HG03039 (cell line): ENCODE measurements around the gene CALCOCO1.

ENCODE experiments used
- ATAC-seq: cut with Tn5 transposase; IDR thresholded peaks from one replicate; pipeline ENCODE4 v1.9.1; 2021; ENCODE audit warnings: mild to moderate bottlenecking, moderate library complexity; ENCODE audit not compliant: unreplicated experiment

CALCOCO1 gene

GRCh38 chr12:53752192-53752601 lies 24.9 kb upstream of the CALCOCO1 start:
- ATAC-seq: no peak

GRCh38 chr12:53751336-53752191 lies 24.3 kb upstream of the CALCOCO1 start, which contains the start of gene CISTR:
TSS of gene CISTR (minus strand) at chr12:53751979.
- no peak for ATAC-seq

- no peak for ATAC-seq
Observed at GRCh38 chr12:53750812-53751335, 23.6 kb upstream of the CALCOCO1 start.

DNA sequence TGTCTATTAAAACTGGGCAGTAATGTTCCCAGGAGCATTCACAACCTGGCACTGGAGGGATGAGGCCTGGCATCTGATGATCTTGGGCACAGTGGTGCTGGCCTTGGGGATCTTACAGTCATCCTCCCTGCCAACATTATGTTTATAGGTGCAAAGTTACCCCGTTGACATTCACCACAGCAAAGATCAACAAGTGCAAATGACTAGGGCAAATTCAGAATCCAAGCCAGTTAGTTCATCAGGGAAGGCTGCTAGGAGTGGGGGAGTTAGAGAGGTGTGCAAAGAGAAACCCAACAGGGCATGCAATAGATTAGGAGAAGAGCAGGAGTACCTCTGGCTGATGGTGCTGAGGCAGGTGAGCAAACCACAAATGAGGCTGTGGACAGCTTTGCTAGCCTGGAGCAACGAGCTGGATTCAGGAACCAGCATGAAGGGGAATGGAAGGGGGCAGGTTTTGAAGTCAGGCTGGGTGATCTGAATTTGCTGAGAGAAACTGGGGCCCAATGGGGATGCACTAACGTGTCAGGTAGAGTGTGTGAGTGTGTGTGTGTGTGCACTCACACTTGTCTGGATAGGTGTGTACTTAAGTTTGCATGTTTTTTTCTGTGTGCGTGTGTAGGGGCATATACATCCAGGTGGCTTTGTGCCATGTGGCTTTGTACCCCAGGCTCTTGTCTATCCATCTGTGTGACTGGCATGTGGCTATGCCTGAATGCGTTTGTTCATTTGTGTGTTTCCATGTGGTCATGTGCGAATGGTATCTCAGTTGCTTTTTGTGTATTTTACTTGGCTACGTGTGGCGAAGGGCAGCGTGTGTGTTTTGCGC lies 22.9 kb upstream of the CALCOCO1 start:
- no peak for ATAC-seq

- ATAC-seq: no peak
Observed at GRCh38 chr12:53748072-53748840, 21.0 kb upstream of the CALCOCO1 start.

GRCh38 chr12:53747095-53747494 lies 19.8 kb upstream of the CALCOCO1 start:
- ATAC-seq: no peak

DNA sequence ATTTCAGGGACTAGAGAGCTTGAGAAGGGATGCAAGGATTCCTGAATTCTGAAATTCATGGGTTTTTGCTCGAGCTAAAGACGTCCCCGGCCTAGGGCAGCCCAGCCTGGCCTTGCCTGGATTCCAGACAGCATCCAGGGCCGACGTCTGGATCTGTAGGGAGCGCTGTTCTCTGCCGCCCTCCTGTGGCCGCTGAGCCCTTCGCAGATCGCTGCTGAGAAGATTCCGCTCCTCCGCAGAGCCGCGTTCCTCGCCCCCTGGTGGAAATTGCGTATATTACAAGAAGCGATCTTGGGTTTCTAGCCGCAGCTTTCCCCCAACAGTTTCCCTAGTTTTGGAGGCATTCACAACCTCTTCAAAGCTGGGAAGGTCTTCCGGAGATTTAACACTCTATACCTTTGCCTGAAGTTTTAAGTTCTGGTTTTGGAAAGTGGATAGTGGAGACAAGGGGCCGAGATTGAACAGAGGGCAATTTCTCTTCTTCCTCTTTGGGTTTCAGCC lies 19.4 kb upstream of the CALCOCO1 start:
- ATAC-seq: no peak

GRCh38 chr12:53744751-53745150 lies 17.5 kb upstream of the CALCOCO1 start:
- ATAC-seq: no peak

GRCh38 chr12:53744130-53744441 lies 16.8 kb upstream of the CALCOCO1 start:
- ATAC-seq: no peak

- ATAC-seq: no peak
Observed at GRCh38 chr12:53743266-53744129, 16.2 kb upstream of the CALCOCO1 start.

GRCh38 chr12:53740130-53740491 lies 12.9 kb upstream of the CALCOCO1 start:
- no peak for ATAC-seq

DNA sequence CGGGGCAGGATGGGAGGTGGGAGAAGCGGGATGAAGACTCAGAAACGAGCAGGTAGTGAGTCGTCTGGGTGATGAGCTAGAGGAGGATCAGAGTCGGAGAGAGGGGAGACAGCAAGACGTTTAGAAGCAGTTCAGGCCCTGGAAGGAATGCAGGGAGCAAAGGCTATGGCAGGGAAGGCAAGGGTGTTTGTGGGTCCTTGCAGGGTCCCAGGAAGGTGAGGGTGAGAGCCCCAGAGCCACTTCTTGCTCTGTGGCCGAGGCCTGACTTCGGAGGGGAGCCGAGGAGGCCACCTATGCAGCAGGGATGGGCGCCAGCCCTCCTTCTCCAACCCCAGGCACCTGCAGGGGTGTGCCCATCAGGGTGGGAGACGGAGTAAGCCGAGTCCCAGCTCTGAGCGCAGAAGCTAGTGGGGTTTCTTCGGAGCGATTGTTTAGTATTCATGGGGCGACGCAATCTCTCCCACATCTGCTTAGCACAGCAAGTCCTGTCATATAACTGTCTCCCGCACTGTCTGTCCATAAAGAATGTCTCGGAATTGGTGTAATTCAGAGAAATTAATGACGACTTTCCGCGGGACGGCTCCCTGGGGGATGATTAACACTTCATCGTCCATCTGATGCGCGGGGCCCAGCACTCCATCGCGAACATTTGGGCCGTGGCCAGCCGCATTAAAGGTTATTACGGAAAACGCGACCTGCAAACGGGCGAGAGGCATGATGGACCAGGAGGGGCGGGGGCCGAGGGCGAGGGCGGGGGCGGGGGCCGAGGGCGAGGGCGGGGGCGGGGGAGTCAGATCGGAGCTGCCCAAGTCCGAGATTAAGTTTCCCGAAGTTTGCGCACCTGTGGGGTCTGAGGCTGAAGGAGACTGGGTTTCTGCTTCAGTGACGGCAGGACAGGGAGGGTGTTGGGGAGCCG lies 12.2 kb upstream of the CALCOCO1 start:
- ATAC-seq: no peak

GRCh38 chr12:53738406-53739213 lies 11.4 kb upstream of the CALCOCO1 start:
- ATAC-seq: no peak

- ATAC-seq: no peak
Observed at GRCh38 chr12:53737951-53738405, 10.7 kb upstream of the CALCOCO1 start.

- ATAC-seq: no peak
Observed at GRCh38 chr12:53737093-53737808, 10.0 kb upstream of the CALCOCO1 start.

DNA sequence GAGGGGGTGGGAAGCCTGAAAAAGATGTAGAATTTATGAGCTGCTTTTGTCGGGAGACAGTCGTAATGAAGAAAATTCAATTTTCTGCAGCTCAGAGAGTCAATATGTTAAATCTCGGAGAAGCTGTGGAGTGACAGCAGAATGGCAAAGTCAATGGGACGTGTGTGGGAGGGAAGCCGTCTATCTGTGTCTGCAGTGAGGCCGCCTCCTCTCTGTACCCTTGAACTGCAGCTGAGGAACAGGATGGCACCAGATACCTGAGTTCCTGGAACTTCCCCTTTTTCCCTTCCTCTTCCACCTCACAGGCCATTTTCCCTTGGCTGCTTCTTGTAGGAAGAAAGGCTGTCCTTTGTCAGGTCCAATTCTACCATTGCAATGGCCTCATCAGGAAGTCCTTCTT lies 9.3 kb upstream of the CALCOCO1 start:
- ATAC-seq: no peak

DNA sequence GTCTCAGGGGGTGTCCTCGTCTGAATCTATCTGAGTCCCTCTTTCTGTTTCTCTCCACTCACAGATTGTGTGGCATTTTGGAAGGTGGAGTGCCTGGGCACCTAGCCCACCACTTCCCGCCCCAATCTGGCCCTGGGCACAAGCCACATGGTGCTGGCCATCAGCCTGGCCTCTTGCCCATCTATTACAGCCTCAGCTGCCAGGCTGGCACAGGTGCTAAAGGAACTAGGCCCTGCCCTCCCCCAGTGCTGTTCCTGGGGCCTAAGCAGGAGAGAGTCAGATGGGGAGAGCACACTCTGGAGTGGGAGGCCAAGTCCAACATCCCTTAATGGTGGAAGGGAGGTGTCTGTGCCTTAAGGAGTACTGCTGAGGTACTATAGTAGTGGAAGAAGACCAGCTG lies 8.3 kb upstream of the CALCOCO1 start:
- ATAC-seq: no peak
